ENCODE measurements around the gene AANAT. TPM values are rescaled to one million over a fixed set of nuclear protein-coding genes. Genes with fewer than 3 reads are reported as not detected.

AANAT gene
- total RNA-seq, 4 donors from 2014 or later: not detected

GRCh38 chr17:76446449-76447231 lies 20.8 kb upstream of the AANAT start:
- DNase-seq: no peak
- no peaks in the 10 kb centered on the region for H3K4me1 ChIP-seq
- H3K27ac ChIP-seq: no peak overlapping the region
- TF ChIP-seq CTCF (IDR thresholded peaks at IDR 0.05) (no peak), POLR2A (IDR thresholded peaks at IDR 0.05) (no peak)
- no peak overlapping the region for H3K4me3 ChIP-seq
- intact Hi-C loops (cut with DNase I; ENCODE audit: low total_unique reads): no loop called here
- H3K27me3 ChIP-seq: no peaks in the 10 kb centered on the region
- H3K36me3 ChIP-seq: no peaks in the 10 kb centered on the region
- H3K9me3 ChIP-seq: no peaks in the 10 kb centered on the region

DNA sequence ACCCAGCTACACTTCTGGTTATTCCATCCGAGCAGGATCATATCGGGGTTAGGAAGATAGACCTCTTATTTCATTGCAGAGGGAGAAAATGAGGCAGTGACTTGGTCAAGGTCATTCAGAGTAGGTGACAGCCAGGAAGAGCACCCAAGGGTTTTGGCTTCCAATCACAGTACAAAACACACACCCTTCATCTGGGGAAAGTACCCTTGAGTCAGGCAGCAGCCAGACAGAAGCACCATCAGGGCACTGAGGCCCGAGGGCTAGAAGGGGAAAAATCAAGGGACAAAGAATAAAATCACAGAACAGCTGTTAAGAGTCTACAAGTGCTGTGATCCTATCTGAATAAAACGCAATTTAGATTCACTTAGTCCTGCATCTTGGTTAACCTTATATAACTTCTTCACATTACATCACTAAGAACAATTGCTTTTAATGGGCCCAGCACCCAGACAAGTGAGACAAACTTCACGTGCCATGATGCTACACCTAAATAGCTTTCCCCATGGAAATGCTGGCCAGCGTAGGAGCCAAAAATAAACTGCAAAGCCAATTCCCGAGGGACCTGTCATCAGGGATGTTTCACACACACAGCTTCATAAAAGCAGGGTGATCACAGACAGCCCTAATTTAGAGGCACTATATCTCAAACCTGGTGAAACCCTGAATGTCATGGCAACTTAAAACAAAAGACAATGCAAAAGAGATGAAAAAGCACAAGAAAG lies 19.3 kb upstream of the AANAT start:
- no peaks in the 10 kb centered on the region for H3K9me3 ChIP-seq
- no peak for DNase-seq
- TF ChIP-seq CTCF (IDR thresholded peaks at IDR 0.05): no peak
- TF ChIP-seq POLR2A (IDR thresholded peaks at IDR 0.05): no peak
- no peaks in the 10 kb centered on the region for H3K36me3 ChIP-seq
- H3K4me1 ChIP-seq: peaks cover 0 to 4% of the 10 kb centered on the region in 2 donors
- intact Hi-C loops (cut with DNase I; ENCODE audit: low total_unique reads): no loop called here
- H3K27ac ChIP-seq: no peak overlapping the region
- no peaks in the 10 kb centered on the region for H3K27me3 ChIP-seq
- H3K4me3 ChIP-seq: no peak overlapping the region

- TF ChIP-seq CTCF (IDR thresholded peaks at IDR 0.05) (no peak), POLR2A (IDR thresholded peaks at IDR 0.05) (no peak)
Observed at GRCh38 chr17:76449126-76449525, 18.3 kb upstream of the AANAT start.

GRCh38 chr17:76451506-76451905 lies 15.9 kb upstream of the AANAT start:
- DNase-seq: no peak
- TF ChIP-seq CTCF (IDR thresholded peaks at IDR 0.05) (no peak), POLR2A (IDR thresholded peaks at IDR 0.05) (no peak)
- intact Hi-C loops (cut with DNase I; ENCODE audit: low total_unique reads): no loop called here
- no peak overlapping the region for H3K27ac ChIP-seq
- peaks cover 0 to 4% of the 10 kb centered on the region in 2 donors for H3K4me1 ChIP-seq
- no peaks in the 10 kb centered on the region for H3K27me3 ChIP-seq
- no peaks in the 10 kb centered on the region for H3K9me3 ChIP-seq
- no peak overlapping the region for H3K4me3 ChIP-seq
- H3K36me3 ChIP-seq: no peaks in the 10 kb centered on the region

More at GRCh38 chr17:76449126-76449525, 18.3 kb upstream of the AANAT start:
- H3K27ac ChIP-seq: no peak overlapping the region
- no peak for DNase-seq
- no peaks in the 10 kb centered on the region for H3K9me3 ChIP-seq
- H3K36me3 ChIP-seq: no peaks in the 10 kb centered on the region
- H3K4me3 ChIP-seq: no peak overlapping the region
- no peaks in the 10 kb centered on the region for H3K27me3 ChIP-seq
- intact Hi-C loops (cut with DNase I; ENCODE audit: low total_unique reads): no loop called here
- H3K4me1 ChIP-seq: peaks cover 0 to 4% of the 10 kb centered on the region in 2 donors

GRCh38 chr17:76452127-76452659 lies 15.2 kb upstream of the AANAT start:
- Histone ChIP-seq H3K27ac (peak overlapping the region; percentile 24 to 60), H3K4me3 (peak overlapping the region; percentile 29 to 88), H3K4me1 (peaks cover 0 to 4% of the 10 kb centered on the region in 2 donors), H3K9me3 (no peaks in the 10 kb centered on the region), H3K36me3 (no peaks in the 10 kb centered on the region), H3K27me3 (no peaks in the 10 kb centered on the region)
- TF ChIP-seq CTCF (IDR thresholded peaks at IDR 0.05): no peak
- TF ChIP-seq POLR2A (IDR thresholded peaks at IDR 0.05): no peak
- no peak for DNase-seq
- intact Hi-C loops (cut with DNase I; ENCODE audit: low total_unique reads): no loop called here

All from uterus (tissue), 4 donors.